BE2C (cell line): ENCODE results near the gene CNTLN.
"Not testable (repeated sequence)": the region's sequence is repeated elsewhere in the genome, so short reads cannot be mapped to it uniquely, and the experiment has no call there.

ENCODE experiments used
- DNase-seq: peaks from one replicate; pipeline ENCODE4 v3.0.0-alpha.2; 2020
- H3K27me3 ChIP-seq: fragments of 250-450 bp; sonication (Bioruptor Pico); 2 replicates; pipeline ENCODE4 v1.5.1; 2020; ENCODE audit warnings: mild to moderate bottlenecking
- H3K36me3 ChIP-seq: fragments of 250-450 bp; sonication (Bioruptor Pico); 2 replicates; pipeline ENCODE4 v1.5.1; 2020; ENCODE audit warnings: mild to moderate bottlenecking
- H3K4me1 ChIP-seq: fragments of 250-450 bp; sonication (Bioruptor Pico); 2 replicates; pipeline ENCODE4 v1.5.1; 2020
- H3K4me3 ChIP-seq: 2 replicates; pipeline ENCODE4 v1.5.1; 2011; ENCODE audit warnings: low read depth, low read length
- H3K9me3 ChIP-seq: fragments of 250-450 bp; sonication (Bioruptor Pico); 2 replicates; pipeline ENCODE4 v1.5.1; 2020
- TF ChIP-seq, protein P1 (sequence below): IDR thresholded peaks from 2 replicates; pipeline ENCODE4 v1.5.1; 2012; ENCODE audit warnings: mild to moderate bottlenecking, low read depth, low read length

The CNTLN gene

DNA sequence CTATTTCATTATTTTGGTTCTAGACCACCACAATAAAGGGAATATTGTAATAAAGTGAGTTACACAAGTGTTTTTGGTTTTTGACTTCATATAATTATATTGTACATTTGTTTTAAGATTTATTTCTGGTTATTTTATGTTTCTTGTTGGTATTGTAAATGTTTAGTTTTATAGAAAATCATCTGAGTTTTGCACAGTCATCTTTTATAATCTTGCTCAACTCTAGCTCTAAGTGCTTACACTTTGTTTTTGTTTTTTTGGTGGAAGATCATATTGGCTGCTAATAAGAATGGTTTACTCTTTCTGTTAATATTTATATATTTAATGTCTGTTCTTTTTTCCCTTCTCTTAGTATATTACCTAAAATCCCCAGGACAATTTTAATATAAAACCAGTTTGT lies 135.0 kb downstream of the CNTLN start:
- TF ChIP-seq, protein P1, sequence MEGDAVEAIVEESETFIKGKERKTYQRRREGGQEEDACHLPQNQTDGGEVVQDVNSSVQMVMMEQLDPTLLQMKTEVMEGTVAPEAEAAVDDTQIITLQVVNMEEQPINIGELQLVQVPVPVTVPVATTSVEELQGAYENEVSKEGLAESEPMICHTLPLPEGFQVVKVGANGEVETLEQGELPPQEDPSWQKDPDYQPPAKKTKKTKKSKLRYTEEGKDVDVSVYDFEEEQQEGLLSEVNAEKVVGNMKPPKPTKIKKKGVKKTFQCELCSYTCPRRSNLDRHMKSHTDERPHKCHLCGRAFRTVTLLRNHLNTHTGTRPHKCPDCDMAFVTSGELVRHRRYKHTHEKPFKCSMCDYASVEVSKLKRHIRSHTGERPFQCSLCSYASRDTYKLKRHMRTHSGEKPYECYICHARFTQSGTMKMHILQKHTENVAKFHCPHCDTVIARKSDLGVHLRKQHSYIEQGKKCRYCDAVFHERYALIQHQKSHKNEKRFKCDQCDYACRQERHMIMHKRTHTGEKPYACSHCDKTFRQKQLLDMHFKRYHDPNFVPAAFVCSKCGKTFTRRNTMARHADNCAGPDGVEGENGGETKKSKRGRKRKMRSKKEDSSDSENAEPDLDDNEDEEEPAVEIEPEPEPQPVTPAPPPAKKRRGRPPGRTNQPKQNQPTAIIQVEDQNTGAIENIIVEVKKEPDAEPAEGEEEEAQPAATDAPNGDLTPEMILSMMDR, result no peak
- Histone ChIP-seq H3K9me3 (no peaks in the 10 kb centered on the region), H3K27me3 (no peaks in the 10 kb centered on the region), H3K36me3 (no peaks in the 10 kb centered on the region), H3K4me3 (no peak overlapping the region), H3K4me1 (peaks cover 3% of the 10 kb centered on the region; the same call in 1 of the 2 replicates)
- DNase-seq, result no peak

DNA sequence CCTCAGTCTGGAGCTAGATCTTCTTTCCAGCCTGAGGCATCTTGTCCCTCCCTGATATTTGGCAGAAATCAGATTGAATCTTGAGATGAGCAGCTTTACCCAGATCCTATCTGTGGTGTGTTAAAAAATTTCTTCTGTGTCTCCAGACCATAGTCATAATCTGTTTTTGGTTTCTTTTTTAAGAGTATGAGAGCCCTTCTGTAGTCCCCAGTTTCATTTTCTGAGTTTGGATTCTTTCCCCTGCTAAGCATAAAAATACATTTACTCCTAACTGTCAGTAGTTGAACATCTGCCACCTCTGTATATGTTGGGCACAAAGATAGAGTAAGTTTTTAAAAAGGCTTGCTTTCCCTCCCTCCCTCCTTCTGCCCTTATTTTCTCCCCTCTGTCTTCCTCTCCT lies 137.7 kb downstream of the CNTLN start:
- peaks cover 3% of the 10 kb centered on the region; the same call in 1 of the 2 replicates for H3K4me1 ChIP-seq
- no peaks in the 10 kb centered on the region for H3K27me3 ChIP-seq
- TF ChIP-seq, protein P1, result no peak
- H3K4me3 ChIP-seq, result no peak overlapping the region
- no peaks in the 10 kb centered on the region for H3K36me3 ChIP-seq
- no peaks in the 10 kb centered on the region for H3K9me3 ChIP-seq
- DNase-seq, result no peak

DNA sequence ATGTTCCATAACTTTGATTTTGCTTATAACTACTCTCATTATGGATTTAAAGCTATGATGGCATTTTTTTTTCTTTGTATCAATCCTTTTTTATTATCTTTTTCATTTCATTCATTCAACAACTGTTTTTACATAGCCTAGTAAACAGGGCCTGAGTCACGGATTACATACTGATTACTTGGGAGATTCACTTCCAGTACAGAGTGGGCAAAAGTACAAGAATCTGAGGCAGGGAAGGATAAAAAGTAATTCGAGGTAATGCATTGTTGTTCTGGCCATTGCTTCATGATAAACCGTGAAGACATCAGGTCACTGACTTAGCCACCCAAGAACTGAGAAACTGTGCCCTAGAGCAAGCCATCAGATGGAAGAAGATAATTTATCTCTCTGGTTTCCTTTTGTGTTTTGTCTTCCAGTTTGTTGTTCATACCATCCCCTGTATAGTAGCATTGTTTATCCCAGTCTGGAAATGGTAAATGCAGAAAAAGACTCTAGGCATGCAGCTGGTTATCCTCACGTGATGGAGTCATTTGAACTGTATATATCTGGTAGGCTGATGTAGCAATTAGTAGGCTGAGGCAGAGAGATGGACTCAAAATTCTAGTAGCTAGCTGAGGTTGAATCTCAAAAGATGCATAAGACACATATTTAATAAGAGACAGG lies 145.6 kb downstream of the CNTLN start:
- Histone ChIP-seq H3K36me3 (no peaks in the 10 kb centered on the region), H3K27me3 (no peaks in the 10 kb centered on the region), H3K4me3 (no peak overlapping the region), H3K9me3 (no peaks in the 10 kb centered on the region), H3K4me1 (no peaks in the 10 kb centered on the region)
- TF ChIP-seq, protein P1, result no peak
- DNase-seq, result no peak

DNA sequence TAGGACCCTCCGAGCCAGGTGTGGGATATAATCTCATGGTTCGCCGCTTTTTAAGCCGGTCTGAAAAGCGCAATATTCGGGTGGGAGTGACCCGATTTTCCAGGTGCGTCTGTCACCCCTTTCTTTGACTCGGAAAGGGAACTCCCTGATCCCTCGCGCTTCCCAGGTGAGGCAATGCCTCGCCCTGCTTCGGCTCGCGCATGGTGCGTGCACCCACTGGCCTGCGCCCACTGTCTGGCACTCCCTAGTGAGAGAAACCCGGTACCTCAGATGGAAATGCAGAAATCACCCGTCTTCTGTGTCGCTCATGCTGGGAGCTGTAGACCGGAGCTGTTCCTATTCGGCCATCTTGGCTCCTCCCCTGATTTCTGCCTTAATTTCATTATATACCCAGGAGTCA lies 155.8 kb downstream of the CNTLN start:
- not testable (repeated sequence) for H3K4me3 ChIP-seq, DNase-seq, H3K4me1 ChIP-seq, H3K9me3 ChIP-seq, H3K36me3 ChIP-seq, H3K27me3 ChIP-seq

DNA sequence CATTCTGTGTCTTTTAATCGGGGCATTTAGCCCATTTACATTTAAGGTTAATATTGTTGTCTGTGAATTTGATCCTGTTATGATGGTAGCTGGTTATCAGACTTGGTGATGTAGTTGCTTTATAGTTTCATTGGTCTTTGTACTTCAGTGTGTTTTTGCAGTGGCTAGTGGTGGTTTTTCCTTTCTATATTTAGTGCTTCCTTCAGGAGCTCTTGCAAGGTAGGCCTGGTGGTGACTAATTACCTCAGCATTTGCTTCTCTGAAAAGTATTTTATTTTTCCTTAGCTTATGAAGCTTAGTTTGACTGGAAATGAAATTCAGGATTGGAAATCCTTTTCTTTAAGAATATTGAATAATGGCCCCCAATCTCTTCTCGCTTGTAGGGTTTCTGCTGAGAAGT lies 156.9 kb downstream of the CNTLN start:
- Histone ChIP-seq H3K4me3 (no peak overlapping the region), H3K36me3 (peaks cover 2% of the 10 kb centered on the region; the same call in 1 of the 2 replicates), H3K4me1 (no peaks in the 10 kb centered on the region), H3K9me3 (no peaks in the 10 kb centered on the region; the same call in 1 of the 2 replicates), H3K27me3 (no peaks in the 10 kb centered on the region)
- TF ChIP-seq, protein P1, result no peak
- no peak for DNase-seq

DNA sequence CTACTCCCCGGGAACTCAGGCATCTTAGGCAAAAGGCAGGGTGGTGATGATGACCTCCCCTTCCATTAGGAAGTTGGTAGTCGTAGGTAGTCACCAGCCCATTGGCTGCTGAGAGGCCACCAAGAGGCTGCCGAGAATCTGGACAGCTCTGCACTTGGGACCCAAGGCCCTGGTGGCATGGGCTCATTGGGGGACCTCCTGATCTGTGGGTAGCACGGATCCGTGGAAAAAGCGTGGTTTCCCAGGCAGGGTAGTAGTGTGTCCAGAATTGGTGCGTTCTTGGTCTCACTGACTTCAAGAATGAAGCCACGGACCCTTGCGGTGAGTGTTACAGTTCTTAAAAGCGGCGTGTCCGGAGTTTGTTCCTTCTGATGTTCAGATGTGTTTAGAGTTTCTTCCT lies 158.8 kb downstream of the CNTLN start:
- no peak for DNase-seq
- H3K4me3 ChIP-seq, result no peak overlapping the region
- peaks cover 2% of the 10 kb centered on the region; the same call in 1 of the 2 replicates for H3K36me3 ChIP-seq
- TF ChIP-seq, protein P1, result no peak
- H3K4me1 ChIP-seq, result no peaks in the 10 kb centered on the region
- H3K27me3 ChIP-seq, result no peaks in the 10 kb centered on the region
- H3K9me3 ChIP-seq, result no peaks in the 10 kb centered on the region; the same call in 1 of the 2 replicates
